ENCODE results near the gene LIMD2.

GRCh38 chr17:63679214-63679613 is 20.7 kb downstream of the LIMD2 start:
- no peak for TF ChIP-seq CTCF (IDR thresholded peaks at IDR 0.05; ENCODE audit: poor library complexity)
- no peak for TF ChIP-seq EZH2phosphoT487 (IDR thresholded peaks at IDR 0.05; ENCODE audit: low read depth, severe bottlenecking, unreplicated experiment)

Data from hepatocyte (in vitro differentiated cells).